Stimulated activated CD8-positive, alpha-beta memory T cell treated with anti-CD3 and anti-CD28 coated beads, Interleukin-15, amount 100 ng/mL, for 4 hours (primary cell): ENCODE results near the gene CADPS.

ENCODE experiments used
- DNase-seq, 2 donors: peaks; one replicate each; pipeline ENCODE4 v3.0.0-alpha.2; 2020; ENCODE audit warnings: low read depth in 2 of 2

Gene CADPS

GRCh38 chr3:62812631-62813030, 62.6 kb downstream of the CADPS start:
- no peak for DNase-seq

- no peak for DNase-seq
Observed at GRCh38 chr3:62811119-62811518, 64.1 kb downstream of the CADPS start.

GRCh38 chr3:62809369-62809768, 65.8 kb downstream of the CADPS start:
- DNase-seq: no peak

- no peak for DNase-seq
Observed at GRCh38 chr3:62805580-62806277, 69.5 kb downstream of the CADPS start.

- DNase-seq: no peak
Observed at GRCh38 chr3:62805106-62805505, 70.1 kb downstream of the CADPS start.

GRCh38 chr3:62803276-62803675, 71.9 kb downstream of the CADPS start:
- DNase-seq: no peak

- DNase-seq: no peak
Observed at GRCh38 chr3:62798000-62798399, 77.2 kb downstream of the CADPS start.

- DNase-seq: no peak
Observed at GRCh38 chr3:62797132-62797531, 78.1 kb downstream of the CADPS start.

GRCh38 chr3:62795978-62796657, 79.1 kb downstream of the CADPS start:
- no peak for DNase-seq

- DNase-seq: no peak
Observed at GRCh38 chr3:62793946-62794345, 81.3 kb downstream of the CADPS start.

- no peak for DNase-seq
Observed at GRCh38 chr3:62785384-62785783, 89.8 kb downstream of the CADPS start.

GRCh38 chr3:62781121-62781520, 94.1 kb downstream of the CADPS start:
- DNase-seq: no peak

- DNase-seq: no peak
Observed at GRCh38 chr3:62777674-62778073, 97.5 kb downstream of the CADPS start.

GRCh38 chr3:62777130-62777529, 98.1 kb downstream of the CADPS start:
- DNase-seq: no peak

- no peak for DNase-seq
Observed at GRCh38 chr3:62774221-62774620, 101.0 kb downstream of the CADPS start.

- no peak for DNase-seq
Observed at GRCh38 chr3:62771331-62772072, 103.7 kb downstream of the CADPS start.

GRCh38 chr3:62768896-62769295, 106.3 kb downstream of the CADPS start:
- no peak for DNase-seq

GRCh38 chr3:62761711-62762110, 113.5 kb downstream of the CADPS start:
- DNase-seq: no peak

GRCh38 chr3:62761311-62761710, 113.9 kb downstream of the CADPS start:
- no peak for DNase-seq

GRCh38 chr3:62758296-62759066, 116.7 kb downstream of the CADPS start:
- DNase-seq: no peak

- no peak for DNase-seq
Observed at GRCh38 chr3:62757045-62757444, 118.2 kb downstream of the CADPS start.

- DNase-seq: no peak
Observed at GRCh38 chr3:62755285-62755684, 119.9 kb downstream of the CADPS start.
